ENCODE data around the gene GTPBP2.
"Not testable (repeated sequence)": the region's sequence is repeated elsewhere in the genome, so short reads cannot be mapped to it uniquely, and the experiment has no call there.

Gene GTPBP2

DNA sequence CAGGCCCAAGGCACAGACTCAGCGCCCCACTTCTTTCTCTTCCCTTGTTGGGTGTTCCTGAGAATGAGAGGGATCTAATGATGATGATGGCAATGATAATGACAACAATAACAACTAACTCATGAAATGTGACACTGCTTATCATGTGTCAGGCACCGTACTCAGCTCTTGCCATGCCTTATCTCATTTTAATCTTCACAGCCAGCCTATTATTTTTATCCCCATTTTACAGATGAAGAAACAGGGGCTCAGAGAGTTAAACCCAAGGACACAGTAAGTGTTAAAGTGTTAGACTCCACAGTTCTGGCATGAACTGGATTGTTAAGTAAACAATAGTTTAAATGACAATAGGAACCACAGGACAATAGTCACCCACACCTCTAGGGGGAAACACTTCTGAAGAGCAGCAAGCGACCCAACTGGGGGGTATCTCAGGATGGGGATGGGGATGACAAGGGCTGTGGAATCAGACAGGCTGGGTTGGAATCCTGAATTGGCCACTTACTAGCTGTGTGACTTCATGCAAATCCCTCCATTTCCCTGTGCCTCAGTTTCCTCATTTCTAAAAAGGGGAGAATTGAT, 28.2 kb upstream of the GTPBP2 start:
- DNase-seq = no peak

DNA sequence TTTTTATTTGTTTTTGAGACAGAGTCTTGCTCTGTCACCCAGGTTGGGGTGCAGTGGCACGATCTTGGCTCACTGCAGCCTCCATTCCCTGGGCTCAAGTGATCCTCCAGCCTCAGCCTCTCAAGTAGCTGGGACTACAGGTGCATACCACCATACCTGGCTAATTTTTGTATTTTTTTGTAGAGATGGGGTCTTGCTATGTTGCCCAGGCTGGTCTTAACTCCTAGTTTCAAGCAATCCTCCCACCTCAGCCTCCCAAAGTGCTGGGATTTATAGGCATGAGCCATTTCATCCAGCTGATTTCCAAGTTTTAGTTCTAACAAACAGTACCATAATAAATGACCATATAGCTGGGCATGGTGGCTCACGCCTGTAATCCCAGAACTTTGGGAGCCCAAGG, 23.8 kb upstream of the GTPBP2 start:
- not testable (repeated sequence) for DNase-seq

DNA sequence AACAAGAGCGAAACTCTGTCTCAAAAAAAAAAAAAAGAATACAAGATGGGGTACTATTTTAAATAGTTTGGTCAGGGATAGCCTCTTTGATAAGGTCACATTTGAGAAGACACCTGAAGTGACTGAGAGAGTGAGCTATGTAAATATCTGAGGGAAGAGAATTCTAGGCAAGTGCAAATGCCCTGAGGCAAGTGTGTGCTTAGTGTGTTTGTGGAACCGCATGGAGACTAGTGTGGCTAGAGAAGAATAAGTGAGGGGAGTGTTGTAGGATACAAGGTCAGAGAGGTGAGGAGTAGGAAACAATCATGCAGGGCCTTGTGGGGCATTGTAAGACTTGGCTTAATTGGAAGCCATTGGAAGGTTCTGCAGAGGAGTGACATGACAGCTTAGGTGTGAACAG, 19.2 kb upstream of the GTPBP2 start:
- DNase-seq = no peak

DNA sequence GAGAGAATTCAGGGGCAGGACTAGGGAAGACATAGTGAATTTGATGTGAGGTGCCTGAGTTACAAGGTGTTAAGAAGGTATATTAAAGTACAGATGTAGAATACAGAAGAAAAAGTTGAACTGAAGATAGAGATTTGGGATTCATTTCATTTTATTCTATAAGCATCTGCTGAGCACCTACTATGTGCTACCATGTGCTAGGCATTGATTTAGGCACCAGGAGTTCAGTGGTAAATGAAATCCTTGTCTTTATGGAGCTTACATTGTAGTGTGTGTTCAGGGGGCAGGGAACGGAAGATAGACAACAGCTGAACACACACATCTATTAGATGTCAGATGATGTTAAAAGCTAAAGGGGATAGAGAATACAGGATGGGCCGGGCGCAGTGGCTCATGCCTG, 18.5 kb upstream of the GTPBP2 start:
- DNase-seq = no peak

DNA sequence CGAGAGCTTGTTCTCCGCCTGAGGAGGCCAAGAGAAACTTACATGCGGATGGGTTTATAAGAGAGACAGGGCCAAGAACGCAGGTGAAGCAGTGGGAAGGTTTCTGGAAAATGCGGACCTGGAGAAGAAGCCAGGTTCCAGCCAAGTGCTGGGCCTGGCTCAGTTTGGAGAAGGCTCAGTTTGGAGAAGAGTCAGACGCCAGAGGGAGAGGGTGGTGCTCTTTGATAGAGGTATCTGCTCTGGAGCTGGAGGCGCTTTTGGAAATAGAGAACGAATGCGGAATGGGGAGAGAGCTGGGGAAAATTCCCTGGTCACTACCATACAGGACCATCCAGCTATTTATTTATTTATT, 16.5 kb upstream of the GTPBP2 start:
- DNase-seq = no peak

DNA sequence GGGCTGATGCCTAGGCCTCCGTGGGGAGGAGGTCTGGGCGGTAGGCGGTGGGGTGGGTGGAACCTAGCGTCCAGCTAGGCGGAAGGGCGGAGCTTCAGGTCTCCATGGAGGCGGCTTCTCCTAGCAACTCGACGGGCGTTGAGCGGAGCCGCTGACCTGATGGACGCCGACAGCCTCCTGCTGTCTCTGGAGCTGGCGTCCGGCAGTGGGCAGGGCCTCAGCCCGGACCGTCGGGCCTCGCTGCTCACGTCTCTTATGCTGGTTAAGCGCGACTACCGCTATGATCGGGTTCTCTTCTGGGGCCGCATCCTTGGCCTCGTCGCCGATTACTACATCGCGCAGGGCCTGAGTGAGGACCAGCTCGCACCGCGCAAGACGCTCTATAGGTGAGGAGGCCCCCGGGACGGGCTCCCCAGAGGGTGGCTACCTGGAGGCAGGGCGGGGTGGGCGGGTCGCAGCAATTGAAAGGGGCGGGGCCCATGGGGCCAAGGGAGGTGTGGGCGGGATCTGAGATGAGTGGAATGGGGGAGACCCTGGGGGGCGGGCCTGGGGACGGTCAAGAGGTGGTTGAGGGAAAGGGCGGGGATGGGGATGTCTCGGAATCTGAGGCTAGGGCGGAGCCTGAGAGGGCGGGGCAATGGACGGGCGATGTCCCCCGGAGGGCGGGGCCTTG, 16.0 kb upstream of the GTPBP2 start, which contains the start of gene RSPH9:
TSS of gene RSPH9 (plus strand) at position 97 of the 673 bp plus-strand sequence. CDS start at position 160, 63 bp downstream.
- DNase-seq = peak; percentile 48

DNA sequence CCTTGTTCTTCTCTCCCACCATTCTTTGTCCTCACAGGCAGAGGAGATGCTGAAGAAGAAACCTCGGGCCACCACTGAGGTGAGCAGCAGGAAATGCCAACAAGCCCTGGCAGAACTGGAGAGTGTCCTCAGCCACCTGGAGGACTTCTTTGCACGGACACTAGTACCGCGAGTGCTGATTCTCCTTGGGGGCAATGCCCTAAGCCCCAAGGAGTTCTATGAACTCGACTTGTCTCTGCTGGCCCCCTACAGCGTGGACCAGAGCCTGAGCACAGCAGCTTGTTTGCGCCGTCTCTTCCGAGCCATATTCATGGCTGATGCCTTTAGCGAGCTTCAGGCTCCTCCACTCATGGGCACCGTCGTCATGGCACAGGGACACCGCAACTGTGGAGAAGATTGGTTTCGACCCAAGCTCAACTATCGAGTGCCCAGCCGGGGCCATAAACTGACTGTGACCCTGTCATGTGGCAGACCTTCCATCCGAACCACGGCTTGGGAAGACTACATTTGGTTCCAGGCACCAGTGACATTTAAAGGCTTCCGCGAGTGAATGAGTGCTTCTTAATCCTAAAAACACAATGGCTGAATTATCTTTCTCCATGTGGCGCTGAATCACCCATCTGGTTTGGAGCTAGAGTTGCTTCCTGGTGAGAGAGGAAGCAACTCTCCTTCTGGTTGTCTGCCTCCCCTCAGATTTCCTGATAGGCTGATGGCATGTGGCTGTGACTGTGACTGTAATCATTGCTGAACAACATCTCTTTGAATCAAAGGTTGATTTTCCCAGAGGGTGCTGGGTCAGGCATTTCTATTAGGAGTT, 11.1 kb upstream of the GTPBP2 start:
- no peak for DNase-seq

DNA sequence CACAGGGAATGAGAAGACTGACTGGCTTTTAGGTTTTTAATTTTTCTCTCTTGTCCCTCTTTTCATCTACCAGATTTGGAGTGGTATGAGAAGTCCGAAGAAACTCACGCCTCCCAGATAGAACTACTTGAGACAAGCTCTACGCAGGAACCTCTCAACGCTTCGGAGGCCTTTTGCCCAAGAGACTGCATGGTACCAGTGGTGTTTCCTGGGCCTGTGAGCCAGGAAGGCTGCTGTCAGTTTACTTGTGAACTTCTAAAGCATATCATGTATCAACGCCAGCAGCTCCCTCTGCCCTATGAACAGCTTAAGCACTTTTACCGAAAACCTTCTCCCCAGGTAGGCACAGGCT, 7.2 kb upstream of the GTPBP2 start:
- no peak for DNase-seq

DNA sequence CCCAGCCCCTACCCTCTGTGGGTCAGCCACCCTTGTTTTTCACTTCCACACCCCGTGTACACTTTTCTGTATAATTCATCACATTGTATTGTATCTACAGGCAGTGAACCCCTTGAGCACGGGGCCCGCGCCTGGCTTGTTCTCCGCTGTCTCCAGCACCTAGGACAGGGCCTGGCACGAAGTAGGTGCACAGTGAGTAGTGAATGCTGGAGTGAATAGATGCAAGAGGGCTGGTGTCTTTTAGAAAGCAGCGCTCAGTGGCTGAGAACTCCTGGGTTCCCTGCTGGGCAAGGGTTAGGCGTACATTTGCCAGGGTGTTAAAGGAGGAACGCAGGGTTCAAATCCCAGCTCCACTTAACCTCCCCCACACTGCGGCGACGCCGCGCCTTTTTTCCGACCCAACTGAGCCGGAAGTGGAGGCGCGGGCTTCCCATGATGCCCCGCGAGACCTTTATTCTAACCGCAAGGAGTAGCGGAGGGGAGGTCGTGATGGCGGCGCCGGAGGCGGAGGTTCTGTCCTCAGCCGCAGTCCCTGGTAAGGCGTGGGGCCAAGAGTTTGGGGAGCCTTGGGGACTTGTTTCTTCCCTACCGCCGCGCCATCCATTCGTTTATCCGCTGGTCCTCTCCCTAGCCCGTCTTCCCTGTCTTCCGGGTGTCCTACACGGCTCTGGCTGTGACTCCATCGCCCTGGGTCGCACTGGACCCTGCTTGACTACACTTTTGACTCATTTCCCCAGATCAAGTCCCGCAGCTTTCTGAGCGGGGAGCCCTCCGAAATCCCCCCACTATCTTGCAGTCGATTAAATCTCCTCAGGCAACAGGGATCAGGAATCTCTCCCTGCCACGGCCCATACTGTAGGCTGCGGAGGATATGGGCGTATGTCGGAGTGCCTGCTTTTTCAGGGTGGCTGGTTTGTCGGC, 6.6 kb upstream of the GTPBP2 start, which contains the start of gene MAD2L1BP:
TSS of gene MAD2L1BP (plus strand) at position 454 of the 921 bp plus-strand sequence. CDS start at position 490, 36 bp downstream.
- DNase-seq = peak; percentile 82

DNA sequence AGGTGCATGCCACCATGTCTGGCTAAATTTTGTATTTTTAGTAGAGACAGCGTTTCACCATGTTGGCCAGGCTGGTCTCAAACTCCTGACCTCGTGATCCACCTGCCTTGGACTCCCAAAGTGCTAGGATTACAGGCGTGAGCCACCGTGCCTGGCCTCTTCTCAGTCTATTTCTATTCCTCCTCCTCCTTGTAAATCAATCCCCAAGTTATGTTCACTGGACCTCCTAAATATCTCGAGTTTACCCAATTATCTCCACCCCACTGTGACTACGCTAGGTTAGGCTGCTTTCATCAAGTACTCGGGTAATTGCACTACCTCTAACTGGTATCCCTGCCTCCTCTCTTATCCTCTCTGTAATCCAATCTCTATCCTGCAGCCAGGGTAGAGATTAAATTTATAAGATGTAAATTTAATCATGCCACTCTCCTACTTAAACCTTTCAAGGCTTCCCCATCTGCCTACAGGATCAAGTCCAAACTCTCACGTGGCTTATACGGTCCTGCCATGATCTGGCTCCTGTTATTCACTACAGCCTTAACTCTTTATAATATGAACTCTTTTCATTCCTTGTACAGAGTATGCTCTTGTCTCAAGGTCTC, 5.7 kb upstream of the GTPBP2 start:
- DNase-seq = no peak

DNA sequence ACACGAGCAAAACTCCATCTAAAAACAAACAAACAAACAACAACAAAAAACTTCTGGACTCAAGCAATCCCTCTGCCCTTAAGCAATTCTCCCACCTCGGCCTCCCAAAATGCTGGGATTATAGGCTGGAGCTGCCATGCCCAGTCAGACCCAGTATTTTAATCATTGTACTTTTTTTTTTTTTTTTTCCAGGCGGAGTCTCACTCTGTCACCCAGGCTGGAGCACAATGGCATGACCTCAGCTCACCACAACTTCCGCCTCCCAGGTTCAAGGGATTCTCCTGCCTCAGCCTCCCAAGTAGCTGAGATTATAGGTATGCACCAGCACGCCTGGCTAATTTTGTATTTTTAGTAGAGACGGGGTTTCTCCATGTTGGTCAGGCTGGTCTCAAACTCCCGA, 3.9 kb upstream of the GTPBP2 start:
- DNase-seq = not testable (repeated sequence)

DNA sequence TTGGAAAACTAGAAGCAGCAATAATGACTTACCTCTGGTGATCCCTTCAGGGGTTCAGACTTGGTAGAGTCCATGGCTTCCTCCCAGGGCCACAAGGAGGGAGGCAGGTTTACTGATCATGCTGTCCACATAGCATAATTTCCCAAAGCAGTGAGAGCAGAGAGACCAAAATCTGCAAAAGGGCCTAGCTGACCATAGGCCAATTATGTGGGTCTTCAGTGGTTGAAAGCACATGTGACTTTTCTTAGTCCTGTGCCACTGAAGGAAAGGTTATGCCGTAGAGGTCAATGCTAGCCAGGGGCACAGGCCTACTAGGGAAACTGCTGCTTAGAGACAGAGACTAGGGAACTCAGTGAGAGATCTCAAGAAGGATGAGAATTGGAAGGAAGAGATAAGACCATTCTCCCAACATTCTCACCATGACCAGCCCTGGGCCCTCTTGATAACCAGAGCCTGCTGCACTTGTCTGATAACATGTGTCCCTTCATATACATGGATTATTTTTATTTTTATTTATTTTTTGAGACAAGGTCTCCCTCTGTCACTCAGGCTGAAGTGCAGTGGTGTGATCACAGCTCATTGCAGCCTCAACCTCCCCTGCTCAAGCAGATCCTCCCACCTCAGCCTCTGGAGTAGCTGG, 2.0 kb upstream of the GTPBP2 start:
- DNase-seq = no peak

DNA sequence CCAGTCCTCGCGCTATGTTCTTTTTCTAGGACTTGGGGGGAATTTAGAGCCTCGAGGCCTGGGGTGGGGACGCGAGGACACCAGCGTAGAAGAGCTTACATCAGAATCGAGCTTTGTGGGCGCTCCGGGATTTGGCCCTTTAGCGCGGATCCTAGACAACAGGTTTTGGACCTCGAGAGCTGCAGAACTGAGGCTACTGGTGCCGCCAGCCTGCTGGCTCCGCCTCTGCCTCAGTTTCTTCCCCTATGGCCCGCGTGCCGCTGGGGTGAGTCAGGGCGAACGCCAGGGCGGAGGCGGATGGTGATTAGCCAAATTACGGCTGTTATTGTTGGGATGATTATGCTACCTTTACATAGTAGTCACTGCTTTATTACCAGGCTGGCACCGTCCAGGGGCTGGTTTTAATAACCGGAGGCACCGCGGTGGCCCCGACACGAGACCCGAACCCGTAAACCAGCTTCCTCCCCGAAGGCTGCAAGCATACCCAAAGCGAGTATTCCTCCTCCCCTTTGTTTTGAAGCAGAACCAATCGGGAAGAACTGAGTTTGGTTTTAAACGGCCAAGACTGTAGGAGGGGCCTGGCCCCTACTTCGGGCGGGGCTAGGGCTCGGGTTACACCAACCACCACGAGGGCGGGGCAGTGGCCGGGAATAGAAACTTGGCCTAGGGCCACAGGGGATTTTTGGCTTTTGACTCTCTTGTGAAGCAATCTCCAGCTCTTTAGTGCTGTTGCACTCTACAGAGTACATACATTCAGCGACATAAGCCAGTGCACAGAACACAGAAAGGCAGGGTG, 639 bp upstream of the GTPBP2 start:
- DNase-seq = peak; percentile 90

DNA sequence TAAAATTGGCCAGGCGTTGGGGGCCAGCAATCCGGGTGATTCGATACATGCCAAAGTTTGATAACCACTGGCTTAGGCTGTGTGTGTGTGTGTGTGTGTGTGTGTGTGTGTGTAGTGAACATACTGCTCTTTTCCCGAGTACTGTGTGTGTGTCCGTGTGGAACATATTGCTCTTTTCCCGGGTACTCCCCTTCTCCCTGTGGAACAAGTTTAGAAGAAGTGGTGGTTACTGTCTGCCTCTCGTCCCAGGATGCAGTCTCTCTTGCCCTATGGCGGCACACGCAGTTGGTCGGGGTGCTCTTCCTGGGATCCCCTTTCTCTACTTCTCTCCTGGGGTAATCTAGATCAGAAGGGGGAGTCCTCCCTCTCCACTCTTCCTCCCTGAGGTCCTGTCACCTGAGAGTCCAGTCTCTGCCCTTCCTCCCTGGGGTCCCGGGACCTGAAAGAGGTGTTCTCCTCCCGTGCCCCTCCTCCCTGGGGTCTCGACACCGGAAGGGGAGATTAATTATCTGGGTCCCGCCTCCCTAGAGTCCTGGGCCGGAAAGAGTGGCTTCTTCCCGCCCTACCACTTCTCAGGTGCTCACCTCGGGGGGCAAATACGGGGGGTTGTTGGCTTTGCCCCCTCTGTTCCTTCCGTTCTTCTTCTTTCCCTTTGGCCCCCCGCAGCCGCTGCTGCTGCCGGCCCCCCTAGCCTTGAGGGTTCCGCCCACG, 516 bp downstream of the GTPBP2 start:
- DNase-seq = peak; percentile 39

DNA sequence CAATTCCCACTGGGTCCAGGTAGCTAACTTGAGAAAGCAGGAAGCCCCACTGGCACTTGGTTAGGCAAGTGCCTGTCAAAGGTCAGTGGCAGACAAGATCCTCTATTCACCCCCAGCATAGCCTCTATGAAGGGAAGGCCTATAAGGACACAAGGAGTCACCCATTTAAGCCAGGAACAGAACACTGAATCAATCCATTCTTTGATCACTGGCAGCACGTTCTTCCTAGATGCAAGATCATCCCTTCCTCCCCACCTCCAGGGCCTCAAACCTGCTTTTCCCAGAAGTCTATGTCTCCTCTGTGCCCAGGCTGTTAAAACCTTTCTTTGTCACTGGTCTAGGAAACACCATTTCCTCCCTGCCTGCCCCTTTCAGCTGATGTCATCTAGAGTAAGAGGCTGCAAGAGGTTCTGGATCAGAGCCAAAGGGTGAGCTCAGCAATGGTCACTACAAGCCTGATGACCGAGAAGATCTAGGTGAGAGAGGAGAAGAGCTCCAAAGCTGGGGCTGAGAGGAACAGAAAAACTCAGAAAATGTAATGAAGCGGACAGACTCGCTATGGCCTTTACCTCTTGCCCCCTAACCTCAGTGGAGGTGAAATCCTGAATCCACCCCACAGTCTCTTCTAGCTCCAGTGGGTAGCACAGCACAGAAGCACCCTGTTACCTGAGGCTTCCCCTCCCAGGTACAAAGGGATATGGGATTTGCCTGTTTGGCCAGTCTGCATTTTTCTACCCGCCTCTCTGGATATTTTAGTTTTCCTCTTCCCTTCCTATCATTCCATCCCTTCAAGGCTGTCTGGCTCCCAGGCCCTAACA, 1.8 kb downstream of the GTPBP2 start:
- no peak for DNase-seq

DNA sequence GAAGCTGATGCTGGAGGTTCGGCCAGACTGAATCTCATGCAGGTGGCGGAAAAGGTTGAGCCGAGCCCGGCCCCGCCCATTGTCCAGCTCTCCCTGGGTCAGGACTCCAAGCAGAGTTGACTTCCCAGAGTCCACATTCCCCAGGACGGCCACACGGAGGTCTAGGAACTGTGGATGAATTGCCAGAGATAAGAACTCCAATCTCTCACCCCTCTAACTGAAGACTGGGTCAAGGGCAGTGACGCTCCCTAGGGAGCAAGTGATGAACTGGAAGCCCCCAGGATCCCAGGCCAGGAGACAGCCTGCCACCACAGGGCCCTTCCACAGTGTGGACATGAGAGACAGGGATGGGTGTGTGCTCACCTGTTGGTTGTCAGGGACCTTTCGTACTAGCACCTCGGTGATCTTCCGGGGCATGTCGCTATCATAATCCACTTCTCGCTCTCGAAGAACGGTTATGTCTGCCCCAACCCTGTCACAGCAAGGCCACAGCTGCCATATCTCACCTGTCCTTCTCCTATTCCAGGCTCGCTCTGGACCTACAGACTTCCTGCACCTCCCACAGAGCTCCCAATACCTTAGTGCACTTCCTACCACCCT, 3.6 kb downstream of the GTPBP2 start:
- DNase-seq = no peak

DNA sequence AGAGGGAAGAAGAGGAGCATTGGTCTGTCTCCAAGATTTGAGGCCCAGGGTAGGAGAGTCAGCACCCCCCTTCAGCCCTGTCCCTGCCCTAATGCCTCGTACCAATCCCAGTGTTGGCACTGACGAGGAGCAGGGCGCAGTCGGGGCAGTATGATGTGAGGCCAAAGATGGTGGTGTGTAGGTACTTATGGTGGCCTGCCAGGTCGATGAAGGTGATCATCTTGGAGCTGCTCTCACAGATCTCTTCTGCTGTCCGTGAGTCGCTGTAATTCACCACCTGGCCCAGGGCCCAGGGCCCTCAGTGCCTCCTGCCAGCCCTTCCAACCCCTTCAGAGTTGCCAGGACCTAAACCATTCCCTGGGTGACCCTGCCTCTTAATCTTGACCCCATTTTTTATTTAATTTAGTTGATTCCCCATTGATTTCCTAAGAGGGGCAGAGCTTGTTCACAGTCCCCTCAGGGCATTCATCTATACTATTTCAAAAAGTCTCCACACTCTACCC, 4.2 kb downstream of the GTPBP2 start:
- DNase-seq = no peak

DNA sequence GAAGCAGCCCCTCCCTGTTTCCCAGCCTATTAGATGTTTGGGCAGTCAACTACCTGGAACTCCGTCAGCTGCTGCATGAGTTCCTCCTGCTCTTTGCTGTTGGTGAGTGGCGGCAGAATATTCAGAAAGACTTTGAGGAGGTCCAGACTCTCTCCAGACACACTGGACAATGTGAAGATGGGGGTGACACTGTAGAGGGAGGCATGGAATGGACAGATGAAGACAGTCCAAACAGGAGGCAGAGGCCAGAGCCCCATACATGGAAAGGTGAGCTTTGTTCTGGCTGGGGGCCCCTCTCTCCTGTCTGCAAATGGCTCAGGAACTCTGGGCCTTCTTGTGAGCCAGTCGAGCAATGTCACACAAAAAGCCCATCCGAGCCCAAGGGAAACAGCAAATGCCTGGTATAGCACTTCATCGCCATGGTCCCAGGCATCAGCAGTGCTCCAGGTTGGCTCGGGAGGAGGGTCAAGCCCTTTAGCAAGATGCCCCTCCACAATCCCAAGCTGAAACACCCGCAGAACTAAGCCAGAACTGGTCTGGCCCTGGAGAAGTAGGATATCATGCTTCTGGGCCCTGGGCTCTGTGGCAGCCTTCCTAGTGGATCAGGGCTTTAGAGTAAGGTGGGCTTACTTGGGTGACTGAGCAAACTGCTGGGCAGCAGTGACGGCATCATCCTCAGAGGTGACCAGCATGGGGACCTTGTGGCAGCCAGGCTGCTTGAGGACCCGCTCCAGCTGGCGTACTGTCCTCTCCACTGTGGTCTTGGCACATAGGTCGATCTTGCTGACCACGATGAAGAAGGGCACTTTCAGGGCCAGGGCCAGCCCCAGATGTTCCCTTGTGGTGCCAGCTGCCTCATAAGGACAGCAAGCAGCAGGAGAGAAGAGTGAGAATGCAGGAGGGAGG, 4.9 kb downstream of the GTPBP2 start:
- no peak for DNase-seq
